ENCODE measurements around the gene CCDC152.

The CCDC152 gene

DNA sequence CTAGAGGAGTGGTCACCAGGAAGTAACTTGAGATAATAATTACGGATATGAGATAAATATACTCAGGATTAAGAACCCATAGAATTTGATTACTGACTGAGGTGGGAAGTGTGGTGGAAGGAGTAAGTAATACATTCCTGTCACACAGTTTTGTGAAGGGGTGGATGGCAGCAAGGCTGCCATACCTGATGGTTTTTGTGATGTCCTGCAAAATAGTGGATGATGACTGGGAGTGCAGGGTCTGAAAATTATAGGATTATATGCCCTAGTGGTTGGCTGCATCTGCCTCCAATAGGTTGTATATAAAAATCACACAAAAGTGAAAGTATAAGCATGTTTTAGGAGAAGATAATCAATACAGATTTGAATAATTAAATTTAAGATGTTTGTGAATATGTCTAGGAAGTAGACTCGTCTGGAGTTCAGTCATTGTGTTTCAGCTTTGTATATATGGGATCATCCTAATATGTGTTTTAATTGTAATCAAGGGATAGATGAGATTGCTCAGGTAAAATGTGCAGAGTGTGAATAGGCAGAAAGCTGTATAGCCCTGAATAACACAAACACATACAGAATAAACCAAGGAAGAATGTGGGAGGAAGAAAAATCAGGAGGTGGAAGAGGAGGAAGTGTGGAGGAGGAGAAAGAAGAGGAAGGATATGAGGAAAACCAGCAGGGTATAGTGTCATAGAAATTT, 49.5 kb downstream of the CCDC152 start:
- DNase-seq (ENCODE audit: low read depth in 1 of 2, low spot score in 1 of 2): no peak
- no peak for TF ChIP-seq SPI1 (IDR thresholded peaks at IDR 0.05; ENCODE audit: borderline replicate concordance, low read depth)
- TF ChIP-seq, protein P1, sequence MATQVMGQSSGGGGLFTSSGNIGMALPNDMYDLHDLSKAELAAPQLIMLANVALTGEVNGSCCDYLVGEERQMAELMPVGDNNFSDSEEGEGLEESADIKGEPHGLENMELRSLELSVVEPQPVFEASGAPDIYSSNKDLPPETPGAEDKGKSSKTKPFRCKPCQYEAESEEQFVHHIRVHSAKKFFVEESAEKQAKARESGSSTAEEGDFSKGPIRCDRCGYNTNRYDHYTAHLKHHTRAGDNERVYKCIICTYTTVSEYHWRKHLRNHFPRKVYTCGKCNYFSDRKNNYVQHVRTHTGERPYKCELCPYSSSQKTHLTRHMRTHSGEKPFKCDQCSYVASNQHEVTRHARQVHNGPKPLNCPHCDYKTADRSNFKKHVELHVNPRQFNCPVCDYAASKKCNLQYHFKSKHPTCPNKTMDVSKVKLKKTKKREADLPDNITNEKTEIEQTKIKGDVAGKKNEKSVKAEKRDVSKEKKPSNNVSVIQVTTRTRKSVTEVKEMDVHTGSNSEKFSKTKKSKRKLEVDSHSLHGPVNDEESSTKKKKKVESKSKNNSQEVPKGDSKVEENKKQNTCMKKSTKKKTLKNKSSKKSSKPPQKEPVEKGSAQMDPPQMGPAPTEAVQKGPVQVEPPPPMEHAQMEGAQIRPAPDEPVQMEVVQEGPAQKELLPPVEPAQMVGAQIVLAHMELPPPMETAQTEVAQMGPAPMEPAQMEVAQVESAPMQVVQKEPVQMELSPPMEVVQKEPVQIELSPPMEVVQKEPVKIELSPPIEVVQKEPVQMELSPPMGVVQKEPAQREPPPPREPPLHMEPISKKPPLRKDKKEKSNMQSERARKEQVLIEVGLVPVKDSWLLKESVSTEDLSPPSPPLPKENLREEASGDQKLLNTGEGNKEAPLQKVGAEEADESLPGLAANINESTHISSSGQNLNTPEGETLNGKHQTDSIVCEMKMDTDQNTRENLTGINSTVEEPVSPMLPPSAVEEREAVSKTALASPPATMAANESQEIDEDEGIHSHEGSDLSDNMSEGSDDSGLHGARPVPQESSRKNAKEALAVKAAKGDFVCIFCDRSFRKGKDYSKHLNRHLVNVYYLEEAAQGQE (IDR thresholded peaks at IDR 0.05; ENCODE audit: insufficient replicate concordance, low read depth): no peak
- no peak for TF ChIP-seq GABPA (IDR thresholded peaks at IDR 0.05; ENCODE audit: low read depth)
- TF ChIP-seq, protein P2, sequence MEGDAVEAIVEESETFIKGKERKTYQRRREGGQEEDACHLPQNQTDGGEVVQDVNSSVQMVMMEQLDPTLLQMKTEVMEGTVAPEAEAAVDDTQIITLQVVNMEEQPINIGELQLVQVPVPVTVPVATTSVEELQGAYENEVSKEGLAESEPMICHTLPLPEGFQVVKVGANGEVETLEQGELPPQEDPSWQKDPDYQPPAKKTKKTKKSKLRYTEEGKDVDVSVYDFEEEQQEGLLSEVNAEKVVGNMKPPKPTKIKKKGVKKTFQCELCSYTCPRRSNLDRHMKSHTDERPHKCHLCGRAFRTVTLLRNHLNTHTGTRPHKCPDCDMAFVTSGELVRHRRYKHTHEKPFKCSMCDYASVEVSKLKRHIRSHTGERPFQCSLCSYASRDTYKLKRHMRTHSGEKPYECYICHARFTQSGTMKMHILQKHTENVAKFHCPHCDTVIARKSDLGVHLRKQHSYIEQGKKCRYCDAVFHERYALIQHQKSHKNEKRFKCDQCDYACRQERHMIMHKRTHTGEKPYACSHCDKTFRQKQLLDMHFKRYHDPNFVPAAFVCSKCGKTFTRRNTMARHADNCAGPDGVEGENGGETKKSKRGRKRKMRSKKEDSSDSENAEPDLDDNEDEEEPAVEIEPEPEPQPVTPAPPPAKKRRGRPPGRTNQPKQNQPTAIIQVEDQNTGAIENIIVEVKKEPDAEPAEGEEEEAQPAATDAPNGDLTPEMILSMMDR (IDR thresholded peaks at IDR 0.05; ENCODE audit: insufficient read depth, low read length): no peak
- TF ChIP-seq POLR2AphosphoS5 (IDR thresholded peaks at IDR 0.05; ENCODE audit: low read depth): no peak

DNA sequence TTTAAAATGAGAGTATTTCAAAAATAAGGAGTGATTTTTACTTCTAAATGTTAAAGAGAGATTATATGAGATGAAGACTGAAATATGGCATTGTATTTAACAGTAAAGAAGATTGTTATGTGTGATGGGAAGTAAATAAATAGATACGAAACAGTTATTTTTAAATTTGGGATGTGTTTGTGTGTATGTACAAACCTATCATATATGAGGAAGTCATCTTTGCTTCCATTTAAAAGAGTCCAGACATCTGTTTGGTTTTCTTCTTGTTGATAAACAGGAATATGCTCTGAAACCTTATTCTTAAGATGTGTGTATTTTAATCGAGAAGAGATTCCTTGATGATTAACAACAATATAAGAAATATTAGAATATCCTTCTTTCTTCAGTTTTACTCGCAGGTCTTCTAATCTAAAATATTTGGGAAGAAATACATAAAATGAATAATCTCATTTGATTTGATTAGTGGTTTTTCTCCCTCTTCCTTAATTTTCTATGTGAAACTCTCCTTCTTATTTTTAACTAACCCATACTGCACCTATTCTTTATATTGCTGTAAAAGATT, 50.2 kb downstream of the CCDC152 start:
- no peak for DNase-seq (ENCODE audit: low read depth in 1 of 2, low spot score in 1 of 2)
- H3K4me3 ChIP-seq (replicated peaks; ENCODE audit: insufficient read depth, low read length): no peak overlapping the region
- no peaks in the 10 kb centered on the region for H3K27me3 ChIP-seq (ENCODE audit: insufficient read depth, poor library complexity, severe bottlenecking)
- TF ChIP-seq SPI1 (IDR thresholded peaks at IDR 0.05; ENCODE audit: borderline replicate concordance, low read depth): no peak
- no peak for TF ChIP-seq GABPA (IDR thresholded peaks at IDR 0.05; ENCODE audit: low read depth)
- TF ChIP-seq, protein P1 (IDR thresholded peaks at IDR 0.05; ENCODE audit: insufficient replicate concordance, low read depth): no peak
- TF ChIP-seq, protein P2 (IDR thresholded peaks at IDR 0.05; ENCODE audit: insufficient read depth, low read length): no peak
- TF ChIP-seq POLR2AphosphoS5 (IDR thresholded peaks at IDR 0.05; ENCODE audit: low read depth): no peak
- no peak overlapping the region for H3K27ac ChIP-seq (replicated peaks)

More for the DNA sequence above, 49.5 kb downstream of the CCDC152 start:
- Histone ChIP-seq H3K4me3 (replicated peaks; ENCODE audit: insufficient read depth, low read length) (no peak overlapping the region), H3K27ac (replicated peaks) (no peak overlapping the region), H3K27me3 (ENCODE audit: insufficient read depth, poor library complexity, severe bottlenecking) (no peaks in the 10 kb centered on the region)

DNA sequence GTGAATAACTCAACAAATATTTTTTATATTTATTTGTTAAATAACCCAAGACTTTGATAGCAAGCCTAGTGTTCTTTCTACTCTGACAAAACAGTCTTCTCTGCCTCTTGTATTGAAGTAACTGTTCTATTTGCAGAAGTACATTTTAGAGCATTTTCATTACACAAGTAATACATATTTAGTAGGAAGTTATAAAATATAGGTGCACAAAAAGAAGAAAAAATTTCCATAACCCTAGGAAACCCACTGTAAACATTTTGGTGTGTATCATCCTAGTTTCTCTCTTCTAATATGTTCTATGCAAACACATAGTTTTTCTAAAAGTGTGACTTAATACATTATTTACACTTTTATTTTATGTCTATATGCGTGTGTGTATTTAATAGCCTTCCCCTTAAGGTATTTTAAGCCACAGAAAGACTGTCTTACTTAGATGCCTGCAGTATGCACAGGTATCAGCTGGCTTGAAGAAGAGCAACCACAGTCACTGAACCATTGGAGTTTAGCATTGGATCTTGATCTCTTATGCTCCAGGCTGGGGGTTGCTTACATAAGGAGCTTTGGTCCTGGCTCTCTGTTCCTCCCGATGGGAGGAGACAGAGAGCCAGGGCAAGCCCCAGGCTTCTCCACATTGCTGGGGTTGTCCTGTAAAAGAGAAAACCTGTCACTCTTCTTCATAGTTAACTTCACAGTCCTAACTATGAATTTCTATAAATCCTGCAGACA, 51.3 kb downstream of the CCDC152 start:
- TF ChIP-seq POLR2AphosphoS5 (IDR thresholded peaks at IDR 0.05; ENCODE audit: low read depth) (no peak), GABPA (IDR thresholded peaks at IDR 0.05; ENCODE audit: low read depth) (no peak), SPI1 (IDR thresholded peaks at IDR 0.05; ENCODE audit: borderline replicate concordance, low read depth) (no peak)
- TF ChIP-seq, protein P1 (IDR thresholded peaks at IDR 0.05; ENCODE audit: insufficient replicate concordance, low read depth): no peak
- TF ChIP-seq, protein P2 (IDR thresholded peaks at IDR 0.05; ENCODE audit: insufficient read depth, low read length): no peak

More for the DNA sequence above, 51.3 kb downstream of the CCDC152 start:
- Histone ChIP-seq H3K27ac (replicated peaks) (no peak overlapping the region), H3K4me3 (replicated peaks; ENCODE audit: insufficient read depth, low read length) (no peak overlapping the region), H3K27me3 (ENCODE audit: insufficient read depth, poor library complexity, severe bottlenecking) (no peaks in the 10 kb centered on the region)
- no peak for DNase-seq (ENCODE audit: low read depth in 1 of 2, low spot score in 1 of 2)

Data from HL-60 (cell line).